K562 (cell line): ENCODE data around the gene CBFA2T3. TPM values are rescaled to one million over a fixed set of nuclear protein-coding genes. Genes with fewer than 3 reads are reported as not detected.
A peak's percentile ranks its signal among the peaks of the same experiment; 100 is the strongest.

ENCODE experiments used
- CBX3 ChIP-seq, 2 experiments: IDR thresholded peaks; 1 replicate in 1 of 2; 2 replicates in 1 of 2; pipeline ENCODE4 v1.6.1; 2012; ENCODE audit warnings: inconsistent platforms in 2 of 2, low read length in 2 of 2, borderline replicate concordance in 1 of 2, control low read depth in 1 of 2
- CSDE1 ChIP-seq, 2 experiments: fragments of 450-650 bp; IDR thresholded peaks; 2 replicates each; pipeline ENCODE4 v1.6.1; 2016; ENCODE audit warnings: mild to moderate bottlenecking in 1 of 2
- DDX20 ChIP-seq: fragments of 450-650 bp; IDR thresholded peaks from 2 replicates; pipeline ENCODE4 v1.6.1; 2016; ENCODE audit warnings: missing genetic modification characterization, low read depth, mild to moderate bottlenecking, missing compliant biosample characterization, moderate library complexity
- E2F4 ChIP-seq: sonication (generic); formaldehyde crosslinking; IDR thresholded peaks from 2 replicates; pipeline ENCODE4 v1.8.0; 2022; ENCODE audit warnings: mild to moderate bottlenecking, low read depth, missing genetic modification reagents
- ESRRB ChIP-seq: fragments of 250-450 bp; sonication (Bioruptor Pico); IDR thresholded peaks from 2 replicates; pipeline ENCODE4 v1.5.0; 2020; ENCODE audit warnings: mild to moderate bottlenecking, moderate library complexity, borderline replicate concordance
- FOXA1 ChIP-seq: fragments of 450-650 bp; IDR thresholded peaks from 2 replicates; pipeline ENCODE4 v1.6.1; 2016; ENCODE audit warnings: mild to moderate bottlenecking, borderline replicate concordance
- MCM2 ChIP-seq: fragments of 450-650 bp; IDR thresholded peaks from 2 replicates; pipeline ENCODE4 v1.6.1; 2017; ENCODE audit warnings: low read depth, mild to moderate bottlenecking
- NCOA2 ChIP-seq, 2 experiments: fragments of 450-650 bp; IDR thresholded peaks; 2 replicates each; pipeline ENCODE4 v1.6.1; 2018; ENCODE audit warnings: mild to moderate bottlenecking in 2 of 2, moderate library complexity in 1 of 2; ENCODE audit not compliant: partially characterized antibody in 2 of 2
- NELFE ChIP-seq: IDR thresholded peaks from 2 replicates; pipeline ENCODE4 v1.6.1; 2011; ENCODE audit warnings: mild to moderate bottlenecking; ENCODE audit not compliant: insufficient read depth, insufficient read length
- PPARD ChIP-seq: fragments of 250-450 bp; sonication (Bioruptor Pico); IDR thresholded peaks from 2 replicates; pipeline ENCODE4 v1.8.0; 2022; ENCODE audit warnings: inconsistent platforms, mild to moderate bottlenecking, moderate library complexity
- STAT6 ChIP-seq: sonication (generic); formaldehyde crosslinking; IDR thresholded peaks from 2 replicates; pipeline ENCODE4 v1.8.1; 2023; ENCODE audit warnings: mild to moderate bottlenecking, missing genetic modification reagents
- TRIM25 ChIP-seq: fragments of 450-650 bp; IDR thresholded peaks from 2 replicates; pipeline ENCODE4 v1.7.0; 2016; ENCODE audit warnings: borderline replicate concordance
- ZBED1 ChIP-seq: IDR thresholded peaks from 2 replicates; pipeline ENCODE4 v1.6.1; 2014
- ZNF121 ChIP-seq: sonication (generic); formaldehyde crosslinking; conservative IDR thresholded peaks from 2 replicates; pipeline ENCODE4 v1.8.0; 2022; ENCODE audit warnings: missing genetic modification reagents
- ZNF277 ChIP-seq: fragments of 250-450 bp; sonication (Bioruptor Pico); IDR thresholded peaks from 2 replicates; pipeline ENCODE4 v1.8.0; 2022; ENCODE audit warnings: inconsistent platforms, mild to moderate bottlenecking, moderate library complexity, borderline replicate concordance
- ZNF280A ChIP-seq: fragments of 450-650 bp; IDR thresholded peaks from 2 replicates; pipeline ENCODE4 v1.6.1; 2018; ENCODE audit warnings: mild to moderate bottlenecking, low read depth; ENCODE audit not compliant: partially characterized antibody
- polyA plus RNA-seq, 8 experiments: library from polyadenylated mRNA; depleted of rRNA in 4 of 8; stranded (reverse) in 5 of 8; unstranded in 3 of 8; fragments of >200 nt; fragmentation: Nextera tagmentation in 2 of 8; fragmentation: Illumina TruSeq in 1 of 8; extraction: Ambion mirVana in 2 of 8; extraction: Trizol in 1 of 8; gene quantifications; 2 replicates each; pipeline versions ENCODE4 v1.2.1 to v1.2.3, GENCODE V29; 2011 to 2014; ENCODE audit warnings: inconsistent platforms in 1 of 8, missing spikeins in 1 of 8
- total RNA-seq, 7 experiments: library from RNA; depleted of rRNA in 6 of 7; stranded (reverse); fragments of >200 nt in 6 of 7; fragmentation: Illumina TruSeq in 2 of 7; extraction: Trizol in 2 of 7; gene quantifications; 2 replicates each; pipeline versions ENCODE4 v1.2.1 to v1.2.3, GENCODE V29; 2011 to 2021; ENCODE audit warnings: low replicate concordance in 1 of 7

CBFA2T3 gene
- total and polyA plus RNA-seq, 9 of the 15 experiments (the other 6 are each of a cell fraction or from before 2014, with no cell fraction given): 2.3 to 145 (median 6.7) TPM

GRCh38 chr16:88993166-88993761, 16.3 kb upstream of the CBFA2T3 start (continued):
- TF ChIP-seq ZNF280A: no peak
- TF ChIP-seq E2F4: no peak
- no peak for TF ChIP-seq FOXA1
- TF ChIP-seq ZBED1: no peak
- no peak for TF ChIP-seq ZNF277
- TF ChIP-seq DDX20 (tag): no peak
- no peak for TF ChIP-seq PPARD (CRISPR knock-in tag)
- TF ChIP-seq STAT6 (CRISPR knock-in tag): no peak
- TF ChIP-seq CSDE1 (IDR thresholded peaks at IDR 0.05): no peak
- TF ChIP-seq ZNF121 (CRISPR knock-in tag): no peak
- no peak for TF ChIP-seq ESRRB (CRISPR knock-in tag)
- no peak for TF ChIP-seq NELFE
- TF ChIP-seq CBX3 (IDR thresholded peaks at IDR 0.05; ENCODE audit: borderline replicate concordance in 1 of 2, low read length in 2 of 2): peak in 1 of 2 experiments; percentile 43; a peak in 2 of 3 replicates
- TF ChIP-seq TRIM25: no peak
- TF ChIP-seq NCOA2 (IDR thresholded peaks at IDR 0.05; ENCODE audit: partially characterized antibody in 2 of 2): no peak
- no peak for TF ChIP-seq MCM2
